ENCODE results near the gene ABCD3.
"Not testable (repeated sequence)": the region's sequence is repeated elsewhere in the genome, so short reads cannot be mapped to it uniquely, and the experiment has no call there.

The ABCD3 gene

GRCh38 chr1:94550800-94551241 lies 132.6 kb downstream of the ABCD3 start:
- no peak for DNase-seq (ENCODE audit: low spot score)

DNA sequence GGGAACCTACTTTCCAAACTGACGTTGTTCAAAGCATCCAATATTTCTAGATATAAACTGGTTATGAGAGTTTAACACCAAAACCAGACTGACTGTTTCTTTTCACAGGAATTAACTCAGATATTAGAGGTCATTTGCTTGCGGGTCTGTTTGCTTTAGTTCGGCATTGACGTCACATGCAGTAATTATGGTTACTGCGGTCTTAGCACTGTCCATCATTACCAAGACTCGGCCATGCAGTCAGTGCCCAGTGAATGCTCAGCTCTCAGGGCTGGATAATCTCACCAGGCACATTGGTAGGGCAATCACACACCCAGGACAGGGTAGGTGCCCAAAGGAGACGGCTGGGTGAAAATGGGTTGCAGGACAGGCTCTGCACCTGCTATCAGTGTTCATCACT lies 133.3 kb downstream of the ABCD3 start:
- no peak for DNase-seq (ENCODE audit: low spot score)

- DNase-seq (ENCODE audit: low spot score) = no peak
Observed at GRCh38 chr1:94552071-94552586, 133.9 kb downstream of the ABCD3 start.

GRCh38 chr1:94553323-94553730 lies 135.1 kb downstream of the ABCD3 start:
- DNase-seq (ENCODE audit: low spot score) = peak; percentile 26

- no peak for DNase-seq (ENCODE audit: low spot score)
Observed at GRCh38 chr1:94553931-94554330, 135.7 kb downstream of the ABCD3 start.

- DNase-seq (ENCODE audit: low spot score) = no peak
Observed at GRCh38 chr1:94554580-94554979, 136.4 kb downstream of the ABCD3 start.

DNA sequence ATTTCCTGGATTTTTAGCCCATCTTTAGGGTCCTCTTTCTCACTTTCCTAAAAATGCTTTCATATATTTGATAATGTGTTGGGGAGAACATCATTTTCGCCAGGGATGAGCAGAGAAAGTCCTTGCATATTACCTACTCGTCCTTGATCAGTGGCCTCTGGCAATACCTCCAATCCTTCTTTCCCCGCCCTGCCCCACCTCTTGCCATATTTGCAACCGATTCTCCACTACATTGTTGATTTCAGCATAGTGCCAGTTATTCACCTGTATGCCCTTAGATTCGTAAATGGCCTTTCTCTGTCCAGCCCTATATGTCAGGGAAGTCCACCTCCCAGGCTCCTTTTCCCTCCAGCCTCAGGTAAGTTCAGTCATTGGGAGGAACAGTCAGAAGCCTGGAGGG lies 136.9 kb downstream of the ABCD3 start:
- DNase-seq (ENCODE audit: low spot score) = no peak

GRCh38 chr1:94559921-94560320 lies 141.7 kb downstream of the ABCD3 start:
- no peak for DNase-seq (ENCODE audit: low spot score)

DNA sequence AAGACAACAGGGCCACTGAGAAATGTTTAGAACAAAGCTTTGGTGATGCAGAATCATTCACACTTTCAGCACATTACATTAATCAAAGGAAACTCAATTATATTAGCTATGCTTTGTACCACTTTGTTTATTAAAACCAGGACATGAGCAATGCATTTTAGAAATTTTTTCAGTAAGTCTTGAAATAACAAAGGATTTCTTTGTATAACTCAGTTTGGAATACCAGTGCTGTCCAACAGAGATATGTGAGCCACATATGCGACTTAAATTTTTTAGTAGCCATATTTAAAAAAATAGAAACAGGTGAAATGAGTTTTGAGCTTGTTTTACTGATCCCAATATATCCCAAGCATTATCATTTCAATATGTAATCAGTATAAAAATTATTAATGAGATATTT lies 142.1 kb downstream of the ABCD3 start:
- DNase-seq (ENCODE audit: low spot score) = no peak

DNA sequence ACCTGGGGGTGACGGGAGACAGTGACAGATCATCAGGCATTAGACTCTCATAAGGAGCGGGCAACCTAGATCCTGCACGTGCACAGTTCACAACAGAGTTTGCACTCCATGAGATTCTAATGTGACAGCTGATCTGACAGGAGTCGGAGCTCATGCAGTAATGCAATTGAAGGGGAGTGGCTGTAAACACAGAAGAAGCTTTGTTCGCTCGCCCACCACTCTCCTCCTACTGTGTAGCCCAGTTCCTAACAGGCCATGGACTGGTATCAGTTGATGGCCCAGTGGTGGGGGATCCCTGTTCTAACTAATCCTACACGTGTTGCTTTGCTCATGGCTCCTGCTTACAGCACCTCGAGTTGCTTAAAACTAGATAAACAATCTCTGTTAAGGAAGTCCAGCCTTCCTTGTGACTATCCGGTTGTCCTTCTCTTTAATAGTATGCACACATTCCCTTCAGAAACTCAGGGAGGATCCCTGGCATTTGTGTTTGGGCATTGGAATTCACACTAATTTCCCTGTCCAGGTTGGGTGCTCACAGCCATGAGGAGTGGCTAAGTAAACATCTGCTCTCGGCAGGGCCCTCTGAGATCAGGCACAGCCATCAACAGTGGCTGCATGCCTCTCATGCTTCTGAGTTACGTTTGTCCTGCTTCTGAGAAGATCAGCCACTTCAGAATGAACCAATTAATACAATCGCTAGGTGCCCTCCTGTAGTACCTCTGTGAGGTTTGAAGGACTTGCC lies 144.5 kb downstream of the ABCD3 start:
- DNase-seq (ENCODE audit: low spot score) = peak; percentile 29

DNA sequence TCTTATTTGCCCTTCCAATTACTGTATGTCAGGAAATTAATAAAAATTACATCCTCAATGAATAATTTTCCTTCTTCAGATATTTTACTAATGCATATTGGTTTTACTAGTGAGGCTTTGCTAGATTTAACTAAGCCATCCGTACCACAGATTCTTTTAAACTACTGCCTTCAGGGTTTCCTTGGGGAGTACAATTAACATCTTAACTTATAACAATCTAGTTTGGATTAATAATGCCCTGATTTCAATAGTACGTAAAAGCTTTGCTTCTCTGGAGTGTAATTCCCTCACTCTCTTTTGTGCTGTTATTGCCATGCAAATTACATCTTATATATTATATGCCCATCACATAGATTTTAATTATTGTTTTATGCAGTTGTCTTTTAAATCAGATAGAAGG lies 147.7 kb downstream of the ABCD3 start:
- no peak for DNase-seq (ENCODE audit: low spot score)

- not testable (repeated sequence) for DNase-seq (ENCODE audit: low spot score)
Observed at GRCh38 chr1:94566436-94566835, 148.2 kb downstream of the ABCD3 start.

GRCh38 chr1:94567975-94568607 lies 149.9 kb downstream of the ABCD3 start:
- not testable (repeated sequence) for DNase-seq (ENCODE audit: low spot score)
